OCI-M1 (cell line): Measurements from ENCODE around the gene ALOXE3.
A peak's percentile ranks its signal among the peaks of the same experiment; 100 is the strongest.
"Not testable (repeated sequence)": the region's sequence is repeated elsewhere in the genome, so short reads cannot be mapped to it uniquely, and the experiment has no call there.

Experiments used
- DNase-seq: peaks from one replicate; lab custom pipeline; 2025; lab: John Stamatoyannopoulos, UW

ALOXE3 gene

GRCh38 chr17:8122422-8122923, 4.2 kb upstream of the ALOXE3 start:
- DNase-seq = peak; percentile 67

DNA sequence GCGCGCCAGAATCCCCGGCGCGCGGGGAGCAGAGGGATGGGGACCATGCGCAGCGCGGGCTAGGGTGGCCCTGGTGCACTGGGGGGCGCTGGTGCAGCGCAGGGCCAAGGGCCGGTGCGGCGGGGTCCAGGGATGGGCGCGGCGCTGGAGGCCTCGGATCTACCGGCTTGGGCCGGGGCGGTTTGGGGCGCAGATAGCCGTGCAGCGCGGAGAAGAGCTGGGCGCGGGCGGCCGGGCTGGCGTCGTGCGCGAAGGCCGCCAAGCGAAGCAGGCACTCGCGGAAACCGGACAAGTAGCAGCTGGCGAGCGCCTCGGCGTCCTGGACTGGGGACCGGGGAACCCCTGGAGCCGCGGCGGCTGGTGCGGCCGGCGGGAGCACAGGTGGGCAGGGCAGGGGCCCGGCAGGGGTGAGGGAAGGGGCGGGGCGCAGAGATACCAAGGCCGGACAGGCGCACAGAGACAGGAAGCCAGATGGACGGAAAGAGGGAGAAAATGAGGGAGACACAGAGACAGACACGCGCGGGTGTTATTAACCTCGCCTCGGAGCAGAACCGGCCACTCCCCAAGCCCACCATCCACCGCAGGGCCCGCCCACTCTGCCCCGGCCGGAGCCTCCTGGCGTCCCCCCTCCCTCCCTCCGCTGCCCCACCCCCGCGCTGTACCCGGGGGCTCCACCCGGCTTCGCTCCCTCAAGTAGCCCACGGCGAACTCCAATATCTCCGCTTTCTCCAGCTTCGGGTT, 3.5 kb upstream of the ALOXE3 start:
- DNase-seq = peak; percentile 91

DNA sequence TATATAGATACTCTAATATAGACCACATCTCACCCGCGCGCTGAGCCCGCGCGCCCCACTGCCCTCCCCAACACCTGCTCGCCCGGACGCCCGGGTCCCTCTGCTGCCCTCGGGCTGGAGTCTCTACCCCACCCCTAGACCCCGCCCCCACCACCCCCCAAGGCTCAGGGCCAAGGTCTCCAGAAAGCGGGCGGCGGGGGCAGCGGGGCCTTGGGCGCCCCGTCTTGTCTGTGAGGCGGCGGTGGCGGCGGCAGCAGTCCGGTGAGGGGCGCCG, 3.0 kb upstream of the ALOXE3 start:
- DNase-seq = no peak

- DNase-seq = peak; percentile 95
Measured at GRCh38 chr17:8120520-8121406, 2.4 kb upstream of the ALOXE3 start.

DNA sequence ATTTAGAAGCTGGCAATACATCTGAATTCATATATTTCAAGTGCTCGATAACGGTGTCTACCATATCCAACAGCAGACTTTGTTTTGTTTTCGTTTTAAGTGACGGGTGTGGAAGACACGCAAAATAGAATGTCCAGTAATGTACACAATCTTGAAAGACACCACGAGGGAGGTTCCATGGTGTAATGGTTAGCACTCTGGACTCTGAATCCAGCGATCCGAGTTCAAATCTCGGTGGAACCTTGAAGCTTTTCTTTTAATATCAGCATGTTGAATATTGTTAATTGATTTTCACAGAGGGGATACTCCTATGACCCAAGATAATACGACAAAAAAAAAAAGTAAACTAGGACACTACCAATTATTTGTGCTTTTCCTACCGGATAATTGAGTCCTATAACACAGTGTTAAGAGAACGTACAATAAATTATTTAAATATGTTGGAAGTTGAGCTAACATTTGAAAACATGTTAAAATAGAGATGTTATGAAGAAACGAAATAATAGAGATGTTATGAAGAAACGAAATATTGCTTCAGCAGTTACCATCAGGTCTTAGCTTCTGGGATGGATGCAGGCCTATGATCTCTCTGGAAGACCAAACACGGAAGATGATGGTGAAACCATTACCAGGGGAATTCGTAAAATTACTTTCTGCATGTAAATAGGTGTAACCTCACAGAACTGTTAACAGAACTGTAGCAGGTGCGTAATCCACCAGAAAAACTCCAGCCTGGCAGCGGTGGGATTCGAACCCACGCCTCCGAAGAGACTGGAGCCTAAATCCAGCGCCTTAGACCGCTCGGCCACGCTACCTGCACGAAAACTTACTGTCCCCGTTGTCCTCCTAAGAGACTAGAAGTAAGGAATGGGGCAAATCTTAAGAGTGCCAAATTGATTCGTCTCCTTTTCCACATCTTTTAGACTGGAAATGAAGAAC, 1.5 kb upstream of the ALOXE3 start:
- DNase-seq = peak; percentile 99

DNA sequence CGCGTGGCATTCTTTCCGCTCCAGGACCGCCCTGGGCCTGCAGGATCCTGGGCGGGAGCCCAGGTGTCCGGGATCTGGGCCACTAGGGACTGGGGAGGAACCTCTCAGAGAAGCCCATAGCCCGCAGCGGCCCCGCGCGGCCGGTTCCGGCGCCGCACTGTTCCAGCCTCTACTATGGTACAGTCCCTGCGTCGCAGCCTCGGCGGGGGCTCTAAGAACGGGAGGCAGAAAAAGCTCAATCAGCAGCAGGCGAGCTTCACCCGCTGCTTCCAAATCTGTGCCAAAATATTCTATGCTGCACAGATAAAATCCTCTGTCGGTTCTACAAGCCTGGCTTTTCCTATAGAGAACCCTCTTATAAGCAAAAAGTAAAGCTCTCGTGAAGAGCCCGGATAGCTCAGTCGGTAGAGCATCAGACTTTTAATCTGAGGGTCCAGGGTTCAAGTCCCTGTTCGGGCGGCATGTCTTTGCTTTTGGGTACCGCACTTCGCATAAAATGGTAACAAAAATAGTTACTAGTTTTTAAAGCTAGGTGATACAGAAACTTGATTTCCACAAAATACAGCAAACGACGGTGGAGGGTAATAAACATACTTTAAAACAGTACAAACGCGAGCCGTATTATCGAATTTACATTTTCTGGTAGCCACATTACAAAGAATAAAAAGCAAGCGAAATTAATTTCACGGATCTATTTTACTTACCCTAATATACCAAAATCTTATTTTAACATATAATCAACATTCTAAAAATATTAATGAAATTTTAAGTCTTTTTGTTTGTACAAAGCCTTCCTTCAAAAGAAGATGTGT, 661 bp upstream of the ALOXE3 start:
- peak; percentile 98 for DNase-seq

- DNase-seq = no peak
Measured at GRCh38 chr17:8117367-8117979, 841 bp downstream of the ALOXE3 start.

DNA sequence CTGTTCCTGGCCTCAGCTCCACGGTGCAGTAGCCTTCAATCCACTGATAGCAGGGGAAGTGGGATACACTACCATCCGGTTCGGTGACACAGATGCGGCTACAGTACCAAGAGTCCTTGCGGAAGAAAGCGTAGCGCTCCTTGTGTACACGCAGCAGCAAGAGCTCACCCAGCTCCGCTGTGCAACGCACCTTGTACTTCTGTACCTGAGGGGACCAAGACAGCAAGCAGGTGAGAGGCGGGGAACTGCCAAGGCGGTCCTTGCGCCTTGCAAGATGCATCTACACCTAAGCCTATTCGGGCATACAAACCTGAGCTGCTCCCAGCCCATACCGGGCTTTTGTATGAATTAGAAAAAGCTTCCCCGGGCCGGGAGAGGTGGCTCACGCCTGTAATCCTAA, 1.5 kb downstream of the ALOXE3 start:
- no peak for DNase-seq

DNA sequence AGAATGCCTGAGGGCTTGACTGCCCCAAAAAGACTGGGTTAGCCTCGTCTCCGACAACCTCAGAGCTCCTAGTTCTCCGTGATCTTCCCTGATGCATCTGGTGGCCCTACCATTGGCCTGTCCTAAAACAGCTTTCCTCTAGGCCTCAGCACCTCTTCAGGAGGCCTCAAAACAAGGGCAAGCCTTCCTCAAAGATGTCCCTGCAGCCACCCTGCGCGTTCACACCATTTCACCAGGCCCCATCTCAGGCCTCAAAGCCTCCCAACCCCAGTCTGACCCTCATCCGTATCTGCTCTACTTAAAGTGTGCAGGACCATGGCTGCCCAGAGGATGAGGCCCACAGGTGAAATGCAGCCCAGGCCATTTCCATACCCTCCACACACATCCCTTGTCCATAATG, 7.4 kb downstream of the ALOXE3 start:
- no peak for DNase-seq

- no peak for DNase-seq
Measured at GRCh38 chr17:8110456-8110804, 7.9 kb downstream of the ALOXE3 start.

GRCh38 chr17:8109661-8110455, 8.5 kb downstream of the ALOXE3 start:
- peak; percentile 42 for DNase-seq

GRCh38 chr17:8108972-8109660, 9.2 kb downstream of the ALOXE3 start:
- DNase-seq = no peak

DNA sequence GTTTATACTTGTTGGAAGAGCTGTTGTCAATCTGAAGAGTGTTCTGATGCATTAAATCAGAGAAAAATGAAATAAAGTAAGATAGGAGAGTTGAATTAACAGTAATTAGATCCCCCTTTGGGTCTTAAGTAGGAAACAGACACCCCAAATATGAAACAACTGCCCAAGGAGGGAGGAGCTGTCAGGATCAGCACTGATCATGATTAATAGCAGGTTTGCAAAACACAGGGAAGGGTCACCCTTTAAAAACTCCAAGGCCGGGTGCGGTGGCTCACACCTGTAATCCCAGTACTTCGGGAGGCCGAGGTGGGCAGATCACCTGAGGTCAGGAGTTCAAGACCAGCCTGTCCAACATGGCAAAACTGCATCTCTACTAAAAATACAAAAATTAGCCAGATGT, 11.3 kb downstream of the ALOXE3 start:
- not testable (repeated sequence) for DNase-seq

GRCh38 chr17:8105957-8106398, 12.3 kb downstream of the ALOXE3 start:
- peak; percentile 65 for DNase-seq

DNA sequence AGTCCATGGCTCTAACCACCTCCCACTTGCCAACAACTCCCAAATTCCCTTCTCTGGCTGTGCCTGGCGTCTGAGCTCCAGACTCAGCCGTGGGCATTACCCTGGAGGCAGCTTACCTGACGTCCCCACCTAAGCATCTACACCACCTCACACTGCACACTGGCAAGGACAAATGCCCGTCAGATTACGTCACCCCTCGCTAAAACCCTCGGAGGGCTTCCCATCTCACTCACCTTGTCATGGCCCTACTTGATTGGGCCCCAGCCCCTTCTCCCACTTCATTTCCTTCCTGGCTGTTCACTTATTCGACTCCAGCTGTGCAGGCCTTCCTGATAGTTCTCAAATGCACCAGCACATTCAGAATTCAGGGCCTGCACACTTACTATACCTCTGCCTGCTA, 13.4 kb downstream of the ALOXE3 start:
- no peak for DNase-seq

GRCh38 chr17:8103549-8103948, 14.8 kb downstream of the ALOXE3 start:
- no peak for DNase-seq

DNA sequence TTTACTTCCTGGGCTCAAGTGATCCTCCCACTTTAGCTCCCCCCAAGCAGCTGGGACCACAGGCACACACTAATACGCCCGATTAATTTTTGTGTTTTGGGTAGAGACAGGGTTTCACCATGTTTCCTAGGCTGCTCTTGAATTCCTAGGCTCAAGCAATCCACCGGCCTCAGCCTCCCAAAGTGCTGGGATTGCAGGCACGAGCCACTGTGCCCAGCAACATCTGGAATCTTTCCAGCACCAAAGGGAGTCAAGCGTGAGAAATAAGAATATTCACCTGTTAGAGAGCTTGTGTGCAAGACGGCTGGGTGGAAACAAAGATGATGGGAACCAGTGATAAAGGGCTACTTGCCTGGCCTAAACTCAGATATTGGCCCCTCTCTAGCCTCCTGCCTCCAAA, 16.6 kb downstream of the ALOXE3 start:
- no peak for DNase-seq

DNA sequence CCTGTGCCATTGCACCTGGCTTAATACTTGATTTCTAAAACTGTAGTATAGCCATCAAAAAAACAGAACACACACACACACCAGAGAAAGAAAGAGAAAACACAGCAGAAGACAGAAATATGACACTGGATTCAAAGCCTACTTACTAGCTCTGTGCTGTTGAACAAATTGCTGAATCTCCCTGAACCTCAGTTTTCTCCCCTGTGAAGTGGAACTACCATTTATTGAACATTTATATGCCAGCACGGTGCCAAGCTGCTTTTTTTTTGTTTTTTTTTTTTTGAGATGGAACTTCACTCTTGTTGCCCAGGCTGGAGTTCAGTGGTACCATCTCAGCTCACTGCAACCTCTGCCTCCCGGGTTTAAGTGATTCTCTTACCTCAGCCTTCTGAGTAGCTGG, 17.6 kb downstream of the ALOXE3 start:
- DNase-seq = no peak

DNA sequence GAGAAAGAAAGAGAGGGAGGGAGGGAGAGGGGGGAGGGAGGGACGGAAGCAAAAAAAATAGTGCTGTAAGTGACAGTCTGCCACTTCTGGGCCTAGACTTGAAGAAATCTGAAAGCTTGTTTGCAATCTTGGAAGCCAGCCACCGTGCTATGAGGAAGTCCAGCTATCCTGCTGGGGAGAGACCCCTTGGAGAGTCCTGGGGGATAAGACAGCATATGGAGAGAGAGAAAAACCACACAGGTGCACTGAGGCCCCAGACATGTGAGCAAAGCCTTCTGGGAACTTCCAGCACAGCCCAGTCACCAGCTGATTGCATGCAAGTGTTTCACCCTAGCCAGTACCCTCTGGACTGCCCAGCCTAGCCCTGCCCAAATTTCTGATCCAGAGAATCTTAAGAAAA, 18.2 kb downstream of the ALOXE3 start:
- DNase-seq = peak; percentile 21

- DNase-seq = no peak
Measured at GRCh38 chr17:8096541-8096940, 21.8 kb downstream of the ALOXE3 start.
